Erythroblast (primary cell): Measurements from ENCODE around the gene TUBA4A.

ENCODE experiments used
- GATA1 ChIP-seq: IDR thresholded peaks from 2 replicates; pipeline ENCODE4 v1.6.1; 2011; ENCODE audit warnings: low read depth, mild to moderate bottlenecking, control low read depth, low read length, moderate library complexity
- POLR2A ChIP-seq: IDR thresholded peaks from 2 replicates; pipeline ENCODE4 v1.6.1; 2011; ENCODE audit warnings: mild to moderate bottlenecking, low read length

GRCh38 chr2:219286436-219287115 lies 32.9 kb upstream of the TUBA4A start:
- TF ChIP-seq POLR2A = no peak
- TF ChIP-seq GATA1 = no peak
